ENCODE data around the gene PRKCQ. TPM values are rescaled to one million over a fixed set of nuclear protein-coding genes. Genes with fewer than 3 reads are reported as not detected.

PRKCQ gene
- total and polyA plus RNA-seq, 2 of the 8 experiments (the other 6 are each of a cell fraction or from before 2014, with no cell fraction given): 9.1 to 22.6 TPM

DNA sequence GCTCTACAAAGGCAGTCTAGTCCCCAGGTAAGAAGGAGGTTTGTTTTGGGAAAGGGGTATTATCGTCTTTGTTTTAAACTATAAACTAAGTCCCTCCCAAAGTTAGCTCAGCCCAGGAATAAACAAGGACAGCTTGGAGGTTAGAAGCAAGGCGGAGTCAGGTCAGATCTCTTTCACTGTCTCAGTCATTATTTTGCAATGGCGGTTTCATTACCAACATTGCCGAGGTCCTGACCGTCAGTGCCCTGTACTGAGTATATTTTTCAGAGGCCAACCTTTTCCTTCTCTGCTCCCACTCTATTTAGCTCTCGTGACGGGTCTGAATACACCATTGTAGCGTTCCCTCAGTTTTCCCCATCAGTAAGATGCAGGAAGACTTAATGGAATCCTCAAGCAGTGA is 184.5 kb downstream of the PRKCQ start (continued):
- TF ChIP-seq ATF2 (IDR thresholded peaks at IDR 0.05; ENCODE audit: low read length) (no peak), CHD7 (IDR thresholded peaks at IDR 0.05; ENCODE audit: insufficient replicate concordance, low read length) (no peak), CHD2 (IDR thresholded peaks at IDR 0.05; ENCODE audit: low read length) (no peak), SIRT6 (IDR thresholded peaks at IDR 0.05; ENCODE audit: low read length) (no peak), CHD1 (IDR thresholded peaks at IDR 0.05; ENCODE audit: low read depth, low read length) (no peak), MAX (IDR thresholded peaks at IDR 0.05) (no peak)
